ENCODE results near the gene C1orf159.

Gene C1orf159

DNA sequence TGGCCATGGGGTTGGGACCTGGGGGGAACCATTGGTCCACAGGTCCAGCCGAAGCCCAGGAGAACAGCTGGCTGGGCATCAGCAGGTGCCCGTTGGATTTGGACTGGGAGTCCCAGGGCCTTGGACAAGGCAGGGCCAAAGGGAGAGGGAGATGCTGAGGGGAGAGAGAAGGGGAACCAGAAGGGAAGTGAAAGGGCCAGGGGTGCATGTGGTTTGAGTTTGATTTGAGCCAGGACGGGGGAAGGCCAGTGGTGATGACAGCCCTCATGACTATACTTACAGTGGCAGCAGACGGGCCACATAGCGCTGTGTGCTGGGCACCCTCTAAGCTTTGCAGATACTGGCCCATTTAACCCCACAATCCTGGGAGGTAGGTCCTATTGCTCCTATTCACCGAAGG is 77.2 kb downstream of the C1orf159 start:
- no peaks in the 10 kb centered on the region for H3K9me3 ChIP-seq
- peaks cover 0 to 16% (median 0%) of the 10 kb centered on the region in 3 donors for H3K36me3 ChIP-seq
- TF ChIP-seq CTCF (IDR thresholded peaks at IDR 0.05): no peak
- H3K27ac ChIP-seq: no peak overlapping the region
- peaks cover 0 to 48% of the 10 kb centered on the region in 2 donors for H3K27me3 ChIP-seq
- H3K4me3 ChIP-seq: no peak overlapping the region
- intact Hi-C loops (cut with DNase I; ENCODE audit: low total_unique reads): no loop called here
- H3K4me1 ChIP-seq: peaks cover 6 to 24% (median 20%) of the 10 kb centered on the region in 4 donors
- no peak for DNase-seq

DNA sequence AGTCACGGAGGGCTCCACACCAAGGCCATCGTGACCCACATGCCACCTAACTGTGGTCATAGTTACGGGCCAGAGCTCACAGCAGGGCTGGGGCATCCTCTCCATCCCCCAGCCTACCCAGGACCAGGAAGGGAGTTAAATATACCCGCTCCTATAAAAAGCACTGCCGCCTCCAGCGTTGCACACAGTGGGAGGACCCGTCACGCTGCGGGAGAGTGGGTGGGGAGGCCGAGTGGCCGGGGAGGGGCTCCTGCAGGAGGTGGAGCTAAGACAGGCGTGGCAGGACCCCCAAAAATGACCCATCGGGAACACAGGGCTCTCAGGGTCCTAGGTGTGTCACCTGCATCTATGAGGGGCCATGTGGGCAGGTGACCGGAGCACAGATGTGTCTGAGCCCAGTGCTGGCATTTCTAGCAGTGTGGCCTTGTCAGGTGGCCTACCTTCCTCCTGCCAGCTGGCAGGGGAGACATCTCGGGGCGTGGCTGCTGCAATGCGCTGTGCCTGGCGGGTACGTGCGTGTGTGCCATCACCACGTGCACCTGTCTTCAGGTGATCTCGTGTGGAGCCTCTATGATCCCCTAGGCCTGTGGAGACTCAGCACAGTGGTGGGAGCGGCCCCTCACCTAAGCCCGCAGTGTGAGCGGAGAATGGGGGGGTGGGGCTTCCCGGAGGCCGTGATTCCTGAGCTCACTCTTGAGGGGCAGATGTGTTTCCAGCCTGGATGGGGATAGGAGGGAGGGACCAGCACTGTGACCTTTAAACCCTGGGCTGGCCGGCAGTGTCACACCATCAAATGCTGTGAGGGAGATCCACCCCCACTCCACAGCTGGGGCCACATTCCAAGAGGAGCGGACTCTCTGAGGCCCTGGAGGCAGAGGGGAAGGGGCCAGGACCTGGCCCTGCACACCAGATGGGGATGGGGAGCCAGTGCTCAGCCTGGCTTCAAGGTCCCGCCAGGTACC is 78.2 kb downstream of the C1orf159 start:
- Histone ChIP-seq H3K27me3 (peaks cover 3 to 58% of the 10 kb centered on the region in 2 donors), H3K9me3 (no peaks in the 10 kb centered on the region), H3K27ac (no peak overlapping the region), H3K4me1 (peaks cover 6 to 34% (median 31%) of the 10 kb centered on the region in 4 donors), H3K4me3 (no peak overlapping the region), H3K36me3 (peaks cover 0 to 8% (median 0%) of the 10 kb centered on the region in 3 donors)
- no peak for DNase-seq
- TF ChIP-seq CTCF (IDR thresholded peaks at IDR 0.05): no peak
- intact Hi-C loops (cut with DNase I; ENCODE audit: low total_unique reads): no loop called here

DNA sequence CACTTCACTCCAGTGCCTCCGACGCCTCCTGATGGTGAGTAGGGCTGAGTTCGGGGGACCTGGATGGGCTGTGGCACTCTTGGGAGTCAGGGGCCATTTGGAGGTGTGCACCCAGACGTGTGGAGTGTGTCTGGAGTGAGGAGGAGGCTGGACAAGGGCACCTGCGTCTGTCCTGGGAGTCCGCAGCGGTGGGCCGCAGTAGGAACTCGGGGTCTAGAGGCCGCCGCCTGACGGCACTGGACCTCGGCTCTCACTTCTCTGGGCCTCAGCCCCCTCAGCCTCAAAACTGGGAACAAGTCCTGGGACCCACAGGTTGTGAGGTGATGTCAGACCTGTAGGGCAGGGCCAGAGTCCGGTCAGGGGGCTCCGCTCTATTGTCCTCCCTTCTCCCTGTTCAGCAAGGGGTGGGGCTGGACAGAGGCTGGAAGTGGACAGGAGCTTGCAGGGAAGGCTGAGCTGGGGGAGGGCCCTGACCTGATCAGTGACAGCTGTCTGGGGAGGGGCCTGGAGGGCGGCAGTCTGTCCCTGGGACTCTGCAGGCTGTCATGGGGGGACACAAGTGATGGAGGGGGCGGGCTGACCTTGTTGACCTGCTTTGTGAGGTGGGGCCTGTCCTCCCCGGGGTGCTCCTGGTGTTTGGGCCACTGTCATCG is 80.5 kb downstream of the C1orf159 start:
- no peak overlapping the region for H3K27ac ChIP-seq
- H3K4me3 ChIP-seq: no peak overlapping the region
- H3K36me3 ChIP-seq: peaks cover 0 to 5% (median 0%) of the 10 kb centered on the region in 3 donors
- TF ChIP-seq CTCF (IDR thresholded peaks at IDR 0.05): no peak
- H3K27me3 ChIP-seq: peaks cover 3 to 74% of the 10 kb centered on the region in 2 donors
- no peak for DNase-seq
- peaks cover 6 to 37% (median 30%) of the 10 kb centered on the region in 4 donors for H3K4me1 ChIP-seq
- intact Hi-C loops (cut with DNase I; ENCODE audit: low total_unique reads): loop anchor here (2.0 kb wide), 1 partner anchor 27 kb away; no protein-coding TSS in a partner anchor
- H3K9me3 ChIP-seq: no peaks in the 10 kb centered on the region

DNA sequence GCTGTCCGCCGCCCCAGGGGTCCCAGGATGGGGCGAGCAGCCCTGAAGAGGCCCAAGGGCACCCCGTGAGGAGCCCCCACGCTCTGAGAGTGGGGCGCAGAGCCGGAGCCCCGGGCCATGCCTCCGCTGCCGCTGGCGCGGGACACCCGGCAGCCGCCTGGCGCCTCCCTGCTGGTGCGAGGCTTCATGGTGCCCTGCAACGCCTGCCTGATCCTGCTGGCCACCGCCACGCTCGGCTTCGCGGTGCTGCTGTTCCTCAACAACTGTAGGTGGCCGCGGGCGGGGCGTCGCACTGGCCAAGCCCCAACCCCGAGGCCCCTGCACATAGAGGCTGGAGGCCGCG is 81.5 kb downstream of the C1orf159 start:
- no peak for TF ChIP-seq CTCF (IDR thresholded peaks at IDR 0.05)
- DNase-seq: no peak
- peaks cover 0 to 5% (median 0%) of the 10 kb centered on the region in 3 donors for H3K36me3 ChIP-seq
- no peaks in the 10 kb centered on the region for H3K9me3 ChIP-seq
- peaks cover 0 to 27% (median 20%) of the 10 kb centered on the region in 4 donors for H3K4me1 ChIP-seq
- no peak overlapping the region for H3K27ac ChIP-seq
- intact Hi-C loops (cut with DNase I; ENCODE audit: low total_unique reads): loop anchor here (2.0 kb wide), 1 partner anchor 28 kb away; no protein-coding TSS in a partner anchor
- peaks cover 3 to 74% of the 10 kb centered on the region in 2 donors for H3K27me3 ChIP-seq
- H3K4me3 ChIP-seq: no peak overlapping the region

DNA sequence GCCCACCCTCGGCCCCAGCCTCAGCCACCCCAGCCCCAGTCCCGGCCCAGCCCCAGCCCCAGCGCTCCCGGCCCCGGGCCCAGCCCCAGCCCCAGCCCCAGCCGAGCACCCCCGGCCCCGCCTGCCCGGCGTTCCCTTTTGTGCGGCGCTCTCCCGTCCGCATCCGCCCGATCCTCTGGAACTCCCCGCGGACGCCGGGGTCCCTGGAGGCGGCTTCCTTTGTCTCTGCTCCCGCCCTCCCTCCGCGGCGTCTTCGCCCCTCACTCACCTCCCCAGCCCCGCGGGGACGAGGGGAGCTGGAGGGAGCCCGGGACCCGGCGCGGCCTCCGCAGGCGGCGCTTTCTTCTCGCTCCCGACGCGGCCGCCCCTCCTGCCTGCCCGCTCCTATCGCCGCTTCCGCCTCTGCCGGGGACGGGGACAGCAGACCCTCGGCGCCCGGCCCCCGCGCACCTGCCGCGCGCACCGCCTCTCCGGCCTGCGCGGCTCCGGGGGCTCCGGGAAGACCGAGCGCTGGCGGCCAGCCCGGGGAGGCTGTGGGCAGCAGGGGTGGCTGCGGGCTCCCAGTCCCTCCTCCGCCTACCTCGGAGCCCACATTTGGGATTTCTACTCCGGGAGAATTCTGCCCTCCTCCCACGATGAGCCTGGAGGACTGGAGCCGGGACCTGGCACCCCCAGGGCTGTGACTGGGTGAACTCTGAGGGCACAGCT is 82.0 kb downstream of the C1orf159 start:
- Histone ChIP-seq H3K27ac (no peak overlapping the region), H3K9me3 (no peaks in the 10 kb centered on the region), H3K4me1 (peaks cover 0 to 23% (median 19%) of the 10 kb centered on the region in 4 donors), H3K27me3 (peaks cover 3 to 70% of the 10 kb centered on the region in 2 donors), H3K4me3 (peak overlapping the region; percentile 40 to 58), H3K36me3 (peaks cover 0 to 5% (median 0%) of the 10 kb centered on the region in 3 donors)
- TF ChIP-seq CTCF (IDR thresholded peaks at IDR 0.05): no peak
- intact Hi-C loops (cut with DNase I; ENCODE audit: low total_unique reads): loop anchor here (2.0 kb wide), 1 partner anchor 29 kb away; no protein-coding TSS in a partner anchor
- DNase-seq: no peak

Measured in tibial artery (tissue), 4 donors.